GM18520 (cell line): ENCODE measurements around the gene METTL13.
"Not testable (repeated sequence)": the region's sequence is repeated elsewhere in the genome, so short reads cannot be mapped to it uniquely, and the experiment has no call there.

Experiments used
- ATAC-seq: cut with Tn5 transposase; IDR thresholded peaks from one replicate; pipeline ENCODE4 v1.9.1; 2021; ENCODE audit not compliant: unreplicated experiment

Gene METTL13

DNA sequence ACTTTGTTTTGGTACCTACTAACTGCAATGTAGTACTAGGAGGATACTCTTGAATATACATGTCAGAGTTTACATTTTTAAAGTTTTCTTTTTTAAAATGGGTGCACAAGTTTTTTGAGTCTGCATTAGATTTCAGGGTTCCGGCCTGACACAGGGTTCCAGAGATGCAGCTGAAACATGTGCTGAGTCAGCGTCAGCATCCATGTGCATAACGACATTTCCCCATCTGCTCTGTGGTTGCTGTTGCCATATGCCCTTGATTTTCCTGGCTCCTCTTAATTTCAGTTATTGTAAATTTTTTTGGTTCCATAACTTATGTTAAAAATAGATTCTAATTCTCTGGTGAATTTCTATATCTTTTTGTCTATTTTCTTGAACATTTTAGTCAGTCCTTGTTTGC is 12.3 kb upstream of the METTL13 start:
- no peak for ATAC-seq

DNA sequence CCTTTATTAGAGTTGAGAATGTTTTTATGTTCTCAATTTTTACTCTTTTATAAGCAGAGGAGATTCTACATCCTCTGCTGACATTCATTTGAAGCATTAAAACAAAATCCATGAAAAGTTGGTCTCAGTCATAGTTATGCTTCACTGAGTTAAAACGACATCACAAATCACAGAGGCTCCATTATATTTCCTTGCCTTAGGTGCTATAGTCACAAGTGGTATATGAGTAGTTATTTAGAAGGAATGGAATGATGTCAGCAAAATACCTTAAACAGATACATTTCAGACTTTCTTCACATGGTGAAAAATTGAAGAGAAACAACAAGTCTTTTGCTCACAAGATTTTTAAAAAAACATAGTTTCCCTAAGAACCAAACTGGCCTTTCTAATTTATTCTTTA is 11.7 kb upstream of the METTL13 start:
- no peak for ATAC-seq

DNA sequence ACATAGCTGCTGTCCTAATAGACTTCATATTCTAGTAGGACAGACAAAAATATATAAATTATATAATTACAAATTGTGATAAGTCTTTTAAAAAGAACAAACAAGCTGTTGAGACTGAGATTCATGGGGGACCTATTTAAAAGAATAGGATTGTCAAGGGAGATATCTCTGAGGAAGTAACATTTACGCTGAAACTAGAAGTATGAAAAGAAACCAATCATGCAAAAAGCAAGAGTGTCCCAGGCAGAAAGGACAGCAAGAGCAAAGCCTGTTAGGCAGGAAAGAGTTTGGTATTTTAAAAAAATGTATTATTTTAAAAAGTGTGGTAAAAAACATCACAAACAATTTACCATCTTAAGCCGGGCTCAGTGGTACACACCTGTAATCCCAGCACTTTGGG is 9.1 kb upstream of the METTL13 start:
- ATAC-seq, result no peak

DNA sequence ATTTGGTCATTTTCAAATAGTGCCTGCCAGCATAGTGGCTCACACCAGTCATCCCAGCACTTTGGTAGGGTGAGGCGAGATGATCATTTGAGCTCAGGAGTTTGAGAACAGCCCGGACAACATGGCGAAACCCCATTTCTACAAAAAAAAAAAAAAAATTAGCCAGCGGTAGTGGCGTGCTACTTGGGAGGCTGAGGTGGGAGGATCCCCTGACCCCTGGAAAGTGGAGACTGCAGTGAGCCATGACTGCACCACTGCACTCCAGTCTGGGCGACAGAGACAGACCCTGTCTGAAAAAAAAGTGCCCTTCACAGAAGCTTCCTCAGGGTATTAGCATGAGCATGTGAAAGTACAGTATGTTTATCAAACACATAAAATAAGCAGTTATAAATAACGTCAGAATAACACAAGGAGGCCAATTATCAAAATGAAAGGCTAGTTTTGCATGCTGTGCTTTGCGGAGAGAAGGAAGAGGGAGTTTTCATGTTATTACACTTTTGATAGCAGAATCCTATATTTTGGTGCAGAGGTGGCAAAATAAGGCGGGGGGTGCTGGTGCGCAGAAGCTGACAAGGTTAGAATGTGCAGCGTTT is 781 bp upstream of the METTL13 start:
- no peak for ATAC-seq

DNA sequence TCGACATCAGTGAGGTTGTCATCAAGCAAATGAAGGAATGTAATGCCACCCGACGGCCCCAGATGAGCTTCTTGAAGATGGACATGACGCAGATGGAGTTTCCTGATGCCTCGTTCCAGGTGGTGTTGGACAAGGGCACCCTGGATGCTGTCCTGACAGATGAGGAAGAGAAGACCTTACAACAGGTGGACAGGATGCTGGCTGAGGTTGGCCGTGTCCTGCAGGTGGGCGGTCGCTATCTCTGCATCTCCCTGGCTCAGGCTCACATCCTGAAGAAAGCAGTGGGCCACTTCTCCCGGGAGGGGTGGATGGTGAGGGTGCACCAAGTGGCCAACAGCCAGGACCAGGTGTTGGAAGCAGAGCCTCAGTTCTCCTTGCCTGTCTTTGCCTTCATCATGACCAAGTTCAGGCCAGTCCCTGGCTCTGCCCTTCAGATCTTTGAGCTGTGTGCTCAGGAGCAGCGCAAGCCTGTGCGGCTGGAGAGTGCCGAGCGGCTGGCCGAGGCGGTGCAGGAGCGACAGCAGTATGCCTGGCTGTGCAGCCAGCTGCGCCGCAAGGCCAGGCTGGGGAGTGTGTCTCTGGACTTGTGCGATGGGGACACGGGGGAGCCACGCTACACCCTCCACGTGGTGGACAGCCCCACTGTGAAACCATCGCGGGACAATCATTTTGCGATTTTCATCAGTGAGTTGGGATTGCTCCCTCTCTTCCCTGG is 2.5 kb downstream of the METTL13 start:
- ATAC-seq, result no peak

DNA sequence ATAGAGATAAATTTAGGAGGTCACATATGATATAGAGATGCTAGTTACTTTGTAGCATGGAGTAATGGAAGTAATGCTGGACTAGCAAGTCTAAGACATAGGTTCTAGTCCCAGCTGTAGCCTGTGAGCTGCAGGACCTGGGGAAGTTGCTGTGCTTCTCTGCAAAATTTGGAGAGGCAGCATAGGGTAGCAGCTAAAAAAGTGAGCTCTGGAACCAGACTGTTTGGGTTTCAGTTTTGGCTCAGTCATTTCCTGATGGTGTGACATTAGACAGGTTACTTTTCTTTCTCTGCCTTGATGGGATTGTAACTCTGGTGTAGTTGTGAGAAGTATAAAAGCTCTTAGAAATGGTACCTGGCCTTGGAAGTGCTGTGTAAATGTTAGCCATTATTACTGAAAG is 3.3 kb downstream of the METTL13 start:
- ATAC-seq, result no peak

DNA sequence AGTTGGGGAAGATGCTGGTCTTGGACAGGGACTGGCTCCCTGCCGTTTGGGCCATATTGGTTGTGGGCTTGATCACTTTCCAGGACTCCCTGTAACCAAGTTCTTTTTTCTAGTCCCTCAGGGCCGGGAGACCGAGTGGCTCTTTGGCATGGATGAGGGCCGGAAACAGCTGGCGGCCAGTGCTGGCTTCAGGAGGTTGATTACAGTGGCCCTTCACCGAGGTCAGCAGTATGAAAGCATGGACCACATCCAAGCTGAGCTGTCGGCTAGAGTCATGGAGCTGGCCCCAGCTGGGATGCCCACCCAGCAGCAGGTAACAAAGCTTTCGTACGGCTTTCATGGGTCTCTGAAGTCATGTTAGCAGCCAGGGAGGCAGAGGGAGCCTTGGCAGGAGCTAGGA is 4.3 kb downstream of the METTL13 start:
- no peak for ATAC-seq

DNA sequence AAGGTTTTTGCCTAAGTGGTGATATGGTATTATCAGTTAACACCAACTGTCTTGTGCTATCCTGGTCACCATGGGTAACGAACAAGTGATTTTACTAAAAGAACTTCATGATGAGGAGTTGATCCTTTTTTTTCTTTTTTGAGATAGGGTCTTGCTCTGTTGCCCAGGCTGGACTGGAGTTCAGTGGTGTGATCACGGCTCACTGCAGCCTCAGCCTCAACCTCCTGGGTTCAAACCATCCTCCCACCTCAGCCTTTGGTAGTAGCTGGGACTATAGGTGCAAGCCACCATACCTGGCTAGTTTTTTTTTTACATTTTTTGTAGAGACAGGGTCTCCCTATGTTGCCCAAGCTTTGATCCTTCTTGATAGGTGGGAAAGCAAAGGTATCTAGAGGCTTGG is 5.1 kb downstream of the METTL13 start:
- no peak for ATAC-seq

DNA sequence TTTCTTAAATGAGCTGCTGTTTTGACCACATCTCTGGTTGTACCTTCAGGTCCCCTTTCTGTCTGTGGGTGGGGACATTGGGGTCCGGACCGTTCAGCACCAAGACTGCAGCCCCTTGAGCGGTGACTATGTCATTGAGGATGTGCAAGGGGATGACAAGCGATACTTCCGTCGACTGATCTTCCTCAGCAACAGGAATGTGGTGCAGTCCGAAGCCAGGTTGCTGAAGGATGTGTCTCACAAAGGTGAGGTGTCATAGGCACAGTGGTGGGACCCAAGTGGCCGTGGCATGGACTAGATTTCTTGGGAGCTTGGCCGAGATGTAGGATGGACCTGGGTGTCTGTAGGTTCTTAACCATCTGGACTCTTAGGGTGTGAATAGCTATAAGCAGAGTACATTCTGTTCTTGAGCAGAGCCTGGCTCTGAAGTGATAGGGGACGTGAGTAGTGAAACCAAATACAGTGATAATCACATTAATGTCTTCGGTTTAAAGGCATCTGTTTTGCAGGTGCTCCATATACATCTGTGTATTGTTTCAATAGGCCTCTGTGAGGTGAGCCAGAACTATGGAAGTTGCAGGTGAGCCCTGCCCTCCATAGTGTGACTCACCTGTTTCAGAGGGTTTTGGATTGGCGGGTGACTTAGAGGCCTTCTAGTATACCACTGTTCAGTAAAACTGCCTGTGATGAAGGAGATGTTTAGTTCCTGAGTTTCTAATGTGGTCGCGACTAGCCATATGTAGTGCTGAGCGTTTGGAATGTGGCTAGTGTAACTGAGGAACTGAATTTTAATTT is 6.4 kb downstream of the METTL13 start:
- no peak for ATAC-seq

DNA sequence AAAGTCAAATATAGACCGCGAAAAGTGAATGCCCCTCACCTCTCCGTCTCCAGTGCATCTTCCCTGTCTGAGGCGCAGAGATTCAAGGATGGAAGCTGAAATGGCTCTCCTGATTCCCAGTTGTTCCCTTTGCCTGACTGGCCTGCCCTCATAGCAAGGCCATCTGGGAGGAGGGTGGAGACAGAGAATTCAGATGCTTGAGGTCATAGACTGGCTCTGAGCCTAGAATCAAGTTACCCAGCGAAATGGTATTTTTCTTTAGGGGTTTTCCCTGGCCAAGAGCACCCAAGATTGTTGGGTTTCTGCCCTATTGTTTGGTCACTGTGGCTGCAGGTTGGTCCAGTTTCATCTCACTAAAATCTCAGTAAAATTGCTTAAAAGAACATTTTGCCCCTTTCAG is 7.2 kb downstream of the METTL13 start:
- ATAC-seq, result no peak

DNA sequence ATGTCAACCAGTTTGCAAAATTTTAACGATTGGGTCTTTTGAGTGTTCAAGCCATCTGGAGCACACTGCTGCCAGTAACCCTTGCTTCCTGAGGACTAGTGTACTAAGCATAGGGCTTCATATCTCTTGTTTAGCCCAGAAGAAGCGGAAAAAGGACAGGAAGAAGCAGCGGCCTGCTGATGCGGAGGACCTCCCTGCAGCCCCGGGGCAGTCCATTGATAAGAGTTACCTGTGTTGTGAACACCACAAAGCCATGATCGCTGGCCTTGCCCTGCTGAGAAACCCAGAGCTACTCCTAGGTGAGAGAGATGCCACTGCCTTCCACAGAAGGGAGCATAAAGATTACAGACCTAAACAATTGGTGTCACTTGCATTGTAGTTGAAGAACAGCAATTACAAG is 8.9 kb downstream of the METTL13 start:
- ATAC-seq, result no peak

DNA sequence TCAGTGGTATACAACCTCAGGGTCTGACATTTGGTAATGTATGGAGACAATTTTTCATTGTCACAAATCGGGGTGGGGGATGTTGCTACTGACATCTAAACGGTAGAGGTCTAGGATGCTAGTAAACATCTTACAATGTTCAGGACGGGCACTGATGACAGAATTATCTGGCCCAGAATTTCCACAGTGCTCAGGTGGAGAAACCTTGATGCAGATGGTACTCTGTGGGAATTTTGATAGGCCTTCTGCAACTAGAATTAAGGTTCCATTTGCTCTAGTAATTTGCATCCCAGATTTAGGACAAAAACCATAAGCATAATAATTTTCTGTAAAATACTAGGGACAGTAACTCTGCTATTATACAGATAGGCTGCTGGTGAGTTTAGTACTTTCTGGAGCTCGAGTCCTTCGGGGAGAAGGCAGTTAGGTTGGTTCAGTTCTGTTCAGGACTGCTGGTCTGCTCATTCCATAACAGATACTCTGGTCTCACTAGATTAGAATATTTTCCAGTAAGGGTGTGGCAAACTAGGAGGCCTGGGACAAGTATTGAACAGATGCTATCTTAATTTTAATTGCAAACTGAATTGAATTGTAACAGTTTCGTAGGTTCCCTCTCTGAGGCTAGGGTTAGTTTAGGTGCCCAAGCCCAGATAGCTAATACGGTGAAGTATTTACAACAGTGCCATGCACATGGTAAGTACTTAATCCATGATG is 11.4 kb downstream of the METTL13 start:
- no peak for ATAC-seq

DNA sequence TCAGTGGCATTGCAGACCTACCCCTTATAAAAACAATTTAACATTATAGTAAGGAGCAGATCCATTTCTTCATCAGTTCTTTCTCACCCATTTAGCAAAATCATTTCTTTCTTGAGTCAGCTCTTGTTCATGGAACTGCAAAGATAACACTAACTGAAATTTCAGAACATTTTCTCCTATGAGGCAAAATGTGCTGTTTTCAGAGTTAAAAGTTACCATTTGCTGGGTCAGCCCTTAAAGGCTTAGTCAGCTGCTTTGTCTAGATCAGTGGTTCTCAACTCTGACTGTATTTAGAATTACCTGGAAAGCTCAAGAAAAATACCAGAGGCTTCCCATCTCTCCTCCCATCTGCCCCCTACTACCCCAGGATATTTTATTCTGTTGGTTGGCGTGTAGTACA is 12.2 kb downstream of the METTL13 start:
- no peak for ATAC-seq

DNA sequence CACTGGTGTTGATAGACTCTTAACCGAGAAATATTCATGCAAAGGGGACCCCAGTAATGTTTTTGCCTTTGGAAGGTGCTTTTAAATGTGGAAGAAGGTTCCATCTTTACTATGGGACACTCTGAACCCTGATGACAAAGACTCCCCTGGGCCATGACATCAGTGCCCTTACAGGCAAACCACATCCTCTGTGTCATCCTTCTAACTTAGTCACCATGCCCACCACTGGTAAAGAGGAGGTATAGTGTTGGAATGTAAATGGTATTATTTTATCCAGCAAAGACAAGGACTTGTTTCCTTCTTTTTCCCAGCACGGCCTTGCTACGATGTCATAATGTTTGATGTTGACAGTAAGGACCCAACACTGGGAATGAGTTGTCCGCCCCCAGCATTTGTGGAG is 12.6 kb downstream of the METTL13 start:
- ATAC-seq, result no peak

DNA sequence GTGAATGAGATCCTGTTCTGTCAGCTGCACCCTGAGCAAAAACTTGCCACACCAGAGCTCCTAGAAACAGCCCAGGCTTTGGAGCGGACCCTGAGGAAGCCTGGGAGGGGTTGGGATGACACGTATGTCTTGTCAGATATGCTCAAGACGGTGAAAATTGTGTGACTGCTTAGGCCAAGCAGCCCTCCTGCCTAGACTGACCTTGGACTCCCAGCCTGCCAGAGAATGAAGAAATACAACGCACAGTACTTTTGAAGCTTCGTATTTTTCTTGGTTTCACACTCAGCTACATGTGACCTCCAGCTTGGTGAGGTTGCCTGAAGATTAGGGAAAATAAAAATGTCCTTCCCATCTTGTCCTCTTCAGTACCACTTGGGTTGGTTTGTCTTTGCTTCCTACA is 15.1 kb downstream of the METTL13 start:
- ATAC-seq, result no peak

DNA sequence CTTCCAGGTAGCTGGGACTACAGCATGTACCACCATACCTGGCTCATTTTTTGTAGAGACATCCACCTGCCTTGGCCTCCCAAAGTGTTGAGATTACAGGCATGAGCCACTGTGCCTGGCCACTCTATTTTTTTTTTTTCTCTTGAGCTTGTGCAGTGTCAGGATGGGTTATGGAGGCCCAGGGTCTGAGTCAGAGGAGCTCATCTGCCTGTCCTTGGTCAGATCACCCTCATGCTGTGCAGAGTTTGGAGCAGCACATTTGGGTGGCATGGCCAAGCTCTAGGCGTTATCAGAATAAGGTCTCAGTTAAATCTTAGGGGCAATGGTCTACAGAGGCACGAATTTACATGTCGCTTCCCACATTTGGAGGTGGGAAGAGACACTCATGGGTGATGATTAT is 16.9 kb downstream of the METTL13 start:
- ATAC-seq, result no peak

DNA sequence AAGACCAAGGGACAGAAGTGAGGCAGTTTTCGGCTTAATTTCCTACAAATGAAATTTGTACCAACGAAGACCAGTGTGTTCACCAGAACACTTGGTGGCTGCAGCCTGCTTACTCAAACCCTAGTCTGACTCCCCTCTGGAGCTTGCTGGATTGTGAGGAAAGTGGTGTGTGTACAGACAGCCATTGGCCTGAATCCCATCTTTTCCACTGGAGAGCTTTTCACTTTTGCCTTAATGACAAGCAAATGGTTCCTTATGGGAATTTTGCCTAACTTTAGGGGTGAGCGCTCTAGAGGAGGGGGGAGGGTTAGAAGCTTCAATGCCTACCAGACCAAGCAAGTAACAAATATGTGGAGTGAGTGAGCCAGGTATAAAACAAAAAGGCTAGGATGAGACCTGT is 17.3 kb downstream of the METTL13 start:
- no peak for ATAC-seq

DNA sequence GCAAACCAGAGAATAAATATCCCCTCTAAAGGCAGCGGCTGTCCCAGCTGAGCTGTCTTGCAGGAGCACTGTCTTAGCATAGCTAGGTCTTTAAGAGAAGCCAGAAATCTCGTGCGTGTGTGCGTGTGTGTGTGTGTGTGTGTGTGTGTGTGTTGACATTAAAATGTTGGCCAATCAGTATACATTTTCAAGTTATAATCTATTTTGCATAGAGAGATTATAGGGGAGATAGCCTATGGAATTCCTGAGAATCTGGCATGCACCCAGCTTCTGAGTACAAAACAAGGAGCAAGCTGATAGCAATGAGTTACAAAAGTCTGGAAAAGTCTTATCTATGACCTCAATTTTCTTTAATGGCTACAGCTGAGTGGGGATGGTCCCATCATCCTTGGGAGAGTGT is 17.7 kb downstream of the METTL13 start:
- ATAC-seq, result no peak

DNA sequence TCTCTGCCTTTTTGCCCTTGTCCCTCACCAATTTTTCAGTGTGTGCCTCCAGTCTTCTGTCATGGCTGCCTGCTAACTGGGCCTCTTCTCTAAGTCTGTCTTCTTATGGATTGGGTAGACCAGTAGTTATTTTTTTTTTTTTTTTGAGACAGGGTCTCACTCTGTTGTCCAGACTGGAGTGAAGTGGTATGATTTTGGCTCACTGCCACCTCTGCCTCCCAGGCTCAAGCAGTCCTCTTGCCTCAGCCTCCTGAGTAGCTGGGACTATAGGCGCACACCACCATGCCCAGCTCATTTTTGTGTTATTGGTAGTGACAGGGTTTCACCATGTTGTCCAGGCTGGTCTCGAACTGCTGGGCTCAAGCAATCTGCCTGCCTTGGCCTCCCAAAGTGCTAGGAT is 18.2 kb downstream of the METTL13 start:
- ATAC-seq, result not testable (repeated sequence)

DNA sequence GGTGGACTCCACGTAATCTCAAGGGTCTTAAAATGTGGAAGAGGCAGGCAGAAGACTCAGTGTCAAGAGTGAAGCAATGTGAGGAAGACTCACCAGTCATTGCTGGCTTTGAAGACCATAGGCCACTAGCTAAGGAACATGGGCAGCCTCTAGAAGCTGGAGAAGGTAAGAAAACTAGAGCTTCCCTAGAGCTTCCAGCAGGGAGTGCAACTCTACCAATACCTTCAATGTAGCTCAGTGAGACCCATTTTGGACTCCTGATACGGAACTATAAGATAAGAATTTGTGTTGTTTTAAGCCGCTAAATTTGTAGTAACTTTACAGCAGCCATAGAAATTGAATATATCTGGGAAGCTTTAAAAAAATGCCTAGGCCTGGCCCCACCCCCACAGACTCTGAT is 18.9 kb downstream of the METTL13 start:
- ATAC-seq, result no peak

DNA sequence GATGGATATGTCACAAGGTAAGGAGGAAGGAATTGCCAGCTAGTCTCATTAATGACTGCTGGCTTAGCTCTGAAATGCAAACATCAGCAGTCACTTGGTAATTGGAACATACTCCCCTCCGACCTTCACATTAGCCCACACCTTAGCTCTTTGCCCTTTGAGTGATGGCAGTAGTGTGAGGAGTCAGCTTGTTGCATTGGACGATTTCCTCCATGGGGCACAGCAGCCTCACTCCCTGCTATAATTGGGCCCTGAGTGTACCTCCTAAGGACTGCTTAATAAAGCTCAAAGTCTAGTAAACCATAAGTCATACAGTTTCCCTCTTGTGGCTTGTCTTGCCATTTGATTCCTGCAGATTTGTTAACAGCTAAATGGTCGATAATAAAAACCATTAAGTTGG is 19.4 kb downstream of the METTL13 start:
- ATAC-seq, result no peak

DNA sequence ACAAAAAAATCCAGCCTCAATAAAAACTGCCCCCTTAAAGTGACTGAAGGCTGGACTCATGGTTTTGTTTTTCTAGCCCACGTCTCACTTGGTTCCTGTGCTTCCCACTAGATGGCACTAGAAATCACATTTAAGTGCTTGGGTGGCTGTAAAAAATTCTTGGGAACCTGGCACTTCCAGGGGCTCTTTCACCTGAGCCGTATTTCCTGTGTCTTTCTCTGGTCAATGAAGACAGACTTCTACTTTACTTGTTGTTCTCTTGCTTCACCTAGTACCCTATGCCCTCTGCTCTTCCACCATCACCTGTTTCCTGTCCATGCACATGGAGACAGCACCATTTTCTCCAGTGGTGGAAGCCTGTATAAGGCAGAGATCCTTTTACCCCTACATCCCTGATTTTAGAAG is 20.0 kb downstream of the METTL13 start:
- no peak for ATAC-seq
